ENCODE results near the gene HK1. TPM values are rescaled to one million over a fixed set of nuclear protein-coding genes. Genes with fewer than 3 reads are reported as not detected.
A peak's percentile ranks its signal among the peaks of the same experiment; 100 is the strongest.

The HK1 gene
- total RNA-seq, 3 donors from 2014 or later = 51.2 to 63.4 (median 57.4) TPM

- TF ChIP-seq POLR2A (IDR thresholded peaks at IDR 0.05) (no peak), POLR2AphosphoS5 (IDR thresholded peaks at IDR 0.05) (no peak), CTCF (IDR thresholded peaks at IDR 0.05) (no peak)
- H3K36me3 ChIP-seq = no peaks in the 10 kb centered on the region
- H3K9me3 ChIP-seq = no peaks in the 10 kb centered on the region
- intact Hi-C loops (cut with DNase I; ENCODE audit: low total_unique reads) = no loop called here
- H3K4me1 ChIP-seq = no peaks in the 10 kb centered on the region
- DNase-seq (ENCODE audit: low spot score in 2 of 2) = no peak
- no peak overlapping the region for H3K27ac ChIP-seq
- H3K4me3 ChIP-seq = no peak overlapping the region
- H3K27me3 ChIP-seq = no peaks in the 10 kb centered on the region
Measured at GRCh38 chr10:69234447-69234846, 43.8 kb upstream of the HK1 start.

GRCh38 chr10:69237528-69238159 lies 40.7 kb upstream of the HK1 start:
- TF ChIP-seq POLR2A (IDR thresholded peaks at IDR 0.05) (no peak), POLR2AphosphoS5 (IDR thresholded peaks at IDR 0.05) (peak in 2 of 3 donors; percentile 22 to 27), CTCF (IDR thresholded peaks at IDR 0.05) (peak; percentile 96 to 99 (median 98))
- Histone ChIP-seq H3K9me3 (no peaks in the 10 kb centered on the region), H3K36me3 (no peaks in the 10 kb centered on the region), H3K27me3 (no peaks in the 10 kb centered on the region), H3K4me3 (no peak overlapping the region), H3K27ac (no peak overlapping the region), H3K4me1 (no peaks in the 10 kb centered on the region)
- peak; percentile 75 to 89 for DNase-seq (ENCODE audit: low spot score in 2 of 2)
- intact Hi-C loops (cut with DNase I; ENCODE audit: low total_unique reads) = loop anchor here (5.0 kb wide), 1 partner anchor 170 kb away; no protein-coding TSS in a partner anchor

GRCh38 chr10:69239136-69239535 lies 39.2 kb upstream of the HK1 start:
- Histone ChIP-seq H3K27ac (no peak overlapping the region), H3K4me1 (no peaks in the 10 kb centered on the region), H3K36me3 (no peaks in the 10 kb centered on the region), H3K9me3 (no peaks in the 10 kb centered on the region), H3K4me3 (no peak overlapping the region), H3K27me3 (no peaks in the 10 kb centered on the region)
- intact Hi-C loops (cut with DNase I; ENCODE audit: low total_unique reads) = loop anchor here (5.0 kb wide), 1 partner anchor 168 kb away; no protein-coding TSS in a partner anchor
- TF ChIP-seq POLR2A (IDR thresholded peaks at IDR 0.05) (no peak), CTCF (IDR thresholded peaks at IDR 0.05) (no peak), POLR2AphosphoS5 (IDR thresholded peaks at IDR 0.05) (no peak)
- DNase-seq (ENCODE audit: low spot score in 2 of 2) = no peak

GRCh38 chr10:69239816-69240434 lies 38.4 kb upstream of the HK1 start:
- TF ChIP-seq POLR2AphosphoS5 (IDR thresholded peaks at IDR 0.05) (no peak), POLR2A (IDR thresholded peaks at IDR 0.05) (no peak), CTCF (IDR thresholded peaks at IDR 0.05) (no peak)
- DNase-seq (ENCODE audit: low spot score in 2 of 2) = peak in 1 of 2 donors; percentile 44
- Histone ChIP-seq H3K9me3 (no peaks in the 10 kb centered on the region), H3K4me3 (no peak overlapping the region), H3K4me1 (no peaks in the 10 kb centered on the region), H3K27ac (no peak overlapping the region), H3K27me3 (no peaks in the 10 kb centered on the region), H3K36me3 (no peaks in the 10 kb centered on the region)
- intact Hi-C loops (cut with DNase I; ENCODE audit: low total_unique reads) = loop anchor here (5.0 kb wide), 1 partner anchor 167 kb away; no protein-coding TSS in a partner anchor

GRCh38 chr10:69240455-69240854 lies 37.8 kb upstream of the HK1 start:
- Histone ChIP-seq H3K9me3 (no peaks in the 10 kb centered on the region), H3K36me3 (no peaks in the 10 kb centered on the region), H3K4me1 (no peaks in the 10 kb centered on the region), H3K27ac (no peak overlapping the region), H3K4me3 (no peak overlapping the region), H3K27me3 (no peaks in the 10 kb centered on the region)
- intact Hi-C loops (cut with DNase I; ENCODE audit: low total_unique reads) = no loop called here
- no peak for DNase-seq (ENCODE audit: low spot score in 2 of 2)
- no peak for TF ChIP-seq CTCF (IDR thresholded peaks at IDR 0.05)
- TF ChIP-seq POLR2AphosphoS5 (IDR thresholded peaks at IDR 0.05) = no peak
- TF ChIP-seq POLR2A (IDR thresholded peaks at IDR 0.05) = no peak

All from breast epithelium (tissue), 4 donors.